ENCODE results near the gene IMMT.

Gene IMMT

DNA sequence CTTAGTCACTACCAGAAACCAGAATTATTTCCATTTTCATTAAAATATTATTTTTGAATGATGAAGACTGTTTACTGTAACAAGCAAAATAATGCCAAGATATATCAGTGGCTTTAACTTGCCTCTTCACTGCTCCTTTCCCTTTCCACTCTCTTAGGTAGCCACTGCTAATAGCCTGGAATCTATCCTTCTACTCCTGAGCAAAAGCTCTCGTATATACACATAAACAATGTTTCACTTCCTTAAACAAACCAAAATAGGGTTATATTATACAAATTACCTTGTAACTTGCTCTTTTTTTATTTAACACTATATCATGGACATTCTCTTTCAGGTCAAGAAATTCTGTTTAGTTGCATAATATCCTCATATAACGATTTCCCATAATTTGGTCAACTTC, 20.8 kb downstream of the IMMT start:
- no peak for DNase-seq (ENCODE audit: low spot score)
- in situ Hi-C loops (cut with MboI; ENCODE audit: low pct_unique_long_range_greater_than_20kb, low sequenced_read_pairs, unreplicated experiment): no loop called here
- TF ChIP-seq, protein P1, sequence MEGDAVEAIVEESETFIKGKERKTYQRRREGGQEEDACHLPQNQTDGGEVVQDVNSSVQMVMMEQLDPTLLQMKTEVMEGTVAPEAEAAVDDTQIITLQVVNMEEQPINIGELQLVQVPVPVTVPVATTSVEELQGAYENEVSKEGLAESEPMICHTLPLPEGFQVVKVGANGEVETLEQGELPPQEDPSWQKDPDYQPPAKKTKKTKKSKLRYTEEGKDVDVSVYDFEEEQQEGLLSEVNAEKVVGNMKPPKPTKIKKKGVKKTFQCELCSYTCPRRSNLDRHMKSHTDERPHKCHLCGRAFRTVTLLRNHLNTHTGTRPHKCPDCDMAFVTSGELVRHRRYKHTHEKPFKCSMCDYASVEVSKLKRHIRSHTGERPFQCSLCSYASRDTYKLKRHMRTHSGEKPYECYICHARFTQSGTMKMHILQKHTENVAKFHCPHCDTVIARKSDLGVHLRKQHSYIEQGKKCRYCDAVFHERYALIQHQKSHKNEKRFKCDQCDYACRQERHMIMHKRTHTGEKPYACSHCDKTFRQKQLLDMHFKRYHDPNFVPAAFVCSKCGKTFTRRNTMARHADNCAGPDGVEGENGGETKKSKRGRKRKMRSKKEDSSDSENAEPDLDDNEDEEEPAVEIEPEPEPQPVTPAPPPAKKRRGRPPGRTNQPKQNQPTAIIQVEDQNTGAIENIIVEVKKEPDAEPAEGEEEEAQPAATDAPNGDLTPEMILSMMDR (IDR thresholded peaks at IDR 0.05; ENCODE audit: extremely low read depth, insufficient read depth, missing control alignments): no peak

DNA sequence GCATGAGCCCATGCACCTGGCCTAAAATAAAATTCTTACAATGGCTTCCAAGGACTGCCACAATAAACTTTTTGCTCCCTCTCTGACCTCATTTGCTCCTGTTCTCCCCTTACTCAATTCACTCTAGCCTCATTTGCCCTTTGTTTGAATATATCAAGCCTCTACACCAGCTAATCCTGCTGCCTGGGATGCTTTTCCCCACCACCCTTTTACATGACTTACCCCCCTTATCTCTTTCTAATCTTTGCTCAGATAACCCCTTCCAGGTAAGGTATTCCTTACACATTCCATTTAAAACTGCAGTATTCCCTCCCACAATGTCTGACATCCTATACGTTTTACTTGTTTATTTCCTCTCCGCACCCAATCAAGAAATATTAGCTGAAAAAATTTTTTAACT, 22.7 kb downstream of the IMMT start:
- in situ Hi-C loops (cut with MboI; ENCODE audit: low pct_unique_long_range_greater_than_20kb, low sequenced_read_pairs, unreplicated experiment): no loop called here
- TF ChIP-seq, protein P1 (IDR thresholded peaks at IDR 0.05; ENCODE audit: extremely low read depth, insufficient read depth, missing control alignments): no peak
- DNase-seq (ENCODE audit: low spot score): no peak

DNA sequence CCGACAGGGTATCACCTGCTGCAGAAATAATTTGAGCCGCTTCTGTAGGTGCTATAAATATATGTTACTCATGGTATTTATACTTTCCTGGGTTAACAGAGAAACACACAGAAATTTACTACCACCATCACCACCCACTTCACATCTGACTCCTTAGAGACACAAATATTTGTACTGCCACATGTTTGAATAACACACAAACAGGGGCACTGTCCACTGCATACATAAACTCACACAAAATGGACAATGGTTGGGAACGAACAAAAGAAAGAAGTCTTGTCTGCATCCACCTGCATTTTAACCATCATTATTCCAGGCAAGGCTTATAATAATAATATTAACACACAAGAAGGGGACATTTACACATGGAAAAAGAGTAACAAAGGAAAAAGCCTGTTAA, 24.0 kb downstream of the IMMT start:
- DNase-seq (ENCODE audit: low spot score): no peak
- TF ChIP-seq, protein P1 (IDR thresholded peaks at IDR 0.05; ENCODE audit: extremely low read depth, insufficient read depth, missing control alignments): no peak
- in situ Hi-C loops (cut with MboI; ENCODE audit: low pct_unique_long_range_greater_than_20kb, low sequenced_read_pairs, unreplicated experiment): no loop called here

DNA sequence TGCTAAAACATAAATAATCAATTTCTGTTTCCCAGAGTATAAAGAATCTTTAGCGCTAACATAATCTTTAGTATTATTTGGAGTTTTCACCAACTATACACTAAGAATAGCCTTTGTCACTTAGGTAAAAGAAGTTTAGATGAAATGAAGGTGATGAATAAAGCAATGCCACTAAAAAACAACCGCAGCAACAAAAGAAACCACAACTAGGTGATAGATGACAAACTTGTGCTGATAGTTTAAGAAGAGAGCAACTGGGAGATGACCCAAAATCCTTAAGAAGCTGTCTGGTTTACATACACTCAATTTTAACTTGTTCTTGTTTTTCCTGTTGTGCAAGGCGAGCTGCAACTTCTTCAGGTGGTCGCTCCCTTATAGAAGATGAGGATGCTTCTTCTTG, 24.8 kb downstream of the IMMT start:
- DNase-seq (ENCODE audit: low spot score): no peak
- in situ Hi-C loops (cut with MboI; ENCODE audit: low pct_unique_long_range_greater_than_20kb, low sequenced_read_pairs, unreplicated experiment): no loop called here
- TF ChIP-seq, protein P1 (IDR thresholded peaks at IDR 0.05; ENCODE audit: extremely low read depth, insufficient read depth, missing control alignments): no peak

DNA sequence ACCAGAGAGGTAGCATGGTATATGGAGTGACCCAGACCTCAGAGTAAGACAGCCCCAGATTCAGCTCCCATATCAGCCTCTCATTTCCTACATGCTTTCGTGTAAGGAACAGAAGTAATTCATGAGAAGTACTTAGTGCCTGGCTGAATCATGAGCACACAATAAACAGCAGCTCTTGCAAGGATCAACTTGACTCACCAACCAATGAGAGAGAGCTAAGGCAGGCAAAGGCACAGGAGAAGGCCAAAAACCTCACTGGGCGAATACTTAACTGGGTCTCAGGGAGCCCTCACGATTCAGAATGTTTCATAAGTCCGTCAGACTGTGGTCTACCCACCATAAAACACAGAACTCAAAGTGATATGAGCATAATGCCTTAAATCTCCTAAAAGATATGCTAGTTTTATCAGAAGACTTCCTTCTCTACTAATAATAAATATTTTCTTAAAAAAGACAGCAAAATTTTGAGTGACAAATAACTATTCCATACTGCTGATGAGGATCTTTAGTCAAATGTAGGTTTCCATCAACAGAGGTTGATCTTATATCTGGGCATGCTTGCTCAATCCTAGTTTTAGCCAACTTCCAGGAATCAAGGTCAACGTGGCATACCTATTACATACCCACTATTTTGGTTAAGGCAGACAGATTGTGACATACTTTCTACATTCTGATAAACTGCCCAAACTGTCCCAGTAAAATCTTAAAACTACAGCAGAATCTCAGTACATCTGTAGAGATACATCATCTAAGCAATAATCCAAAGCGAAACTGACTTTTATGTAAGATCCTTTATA, 34.9 kb downstream of the IMMT start:
- DNase-seq (ENCODE audit: low spot score): no peak
- TF ChIP-seq, protein P1 (IDR thresholded peaks at IDR 0.05; ENCODE audit: extremely low read depth, insufficient read depth, missing control alignments): no peak

DNA sequence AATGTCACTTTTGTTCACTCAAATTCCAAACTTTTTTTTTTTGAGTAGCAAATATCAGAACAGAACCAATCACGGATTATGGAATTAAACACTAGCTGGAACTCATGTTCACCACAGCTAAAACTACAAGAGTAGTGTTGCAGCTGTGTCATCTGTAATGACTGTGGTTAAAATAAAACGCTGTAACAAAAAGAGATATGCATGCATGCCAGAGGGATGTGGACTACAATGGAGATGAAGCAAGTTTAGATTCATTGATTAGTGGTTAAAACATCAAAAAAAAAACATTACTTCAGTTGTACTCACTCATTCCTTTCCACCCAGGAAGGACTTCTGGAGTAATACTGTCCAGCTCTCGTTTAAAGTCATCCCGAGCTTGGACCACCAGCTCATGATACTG, 37.0 kb downstream of the IMMT start:
- no peak for DNase-seq (ENCODE audit: low spot score)
- in situ Hi-C loops (cut with MboI; ENCODE audit: low pct_unique_long_range_greater_than_20kb, low sequenced_read_pairs, unreplicated experiment): no loop called here
- TF ChIP-seq, protein P1 (IDR thresholded peaks at IDR 0.05; ENCODE audit: extremely low read depth, insufficient read depth, missing control alignments): no peak

More for the DNA sequence above, 34.9 kb downstream of the IMMT start:
- in situ Hi-C loops (cut with MboI; ENCODE audit: low pct_unique_long_range_greater_than_20kb, low sequenced_read_pairs, unreplicated experiment): no loop called here

Measured in GM13977 (cell line).